GM12872 (cell line): Measurements from ENCODE around the gene SMAD6.

Experiments
- TF ChIP-seq, protein P1 (sequence below): IDR thresholded peaks from 3 replicates; pipeline ENCODE4 v1.5.1; 2011; ENCODE audit warnings: low read depth, mild to moderate bottlenecking, low read length, moderate library complexity; ENCODE audit not compliant: insufficient read depth

SMAD6 gene

GRCh38 chr15:66741646-66742045, 39.6 kb downstream of the SMAD6 start:
- TF ChIP-seq, protein P1, sequence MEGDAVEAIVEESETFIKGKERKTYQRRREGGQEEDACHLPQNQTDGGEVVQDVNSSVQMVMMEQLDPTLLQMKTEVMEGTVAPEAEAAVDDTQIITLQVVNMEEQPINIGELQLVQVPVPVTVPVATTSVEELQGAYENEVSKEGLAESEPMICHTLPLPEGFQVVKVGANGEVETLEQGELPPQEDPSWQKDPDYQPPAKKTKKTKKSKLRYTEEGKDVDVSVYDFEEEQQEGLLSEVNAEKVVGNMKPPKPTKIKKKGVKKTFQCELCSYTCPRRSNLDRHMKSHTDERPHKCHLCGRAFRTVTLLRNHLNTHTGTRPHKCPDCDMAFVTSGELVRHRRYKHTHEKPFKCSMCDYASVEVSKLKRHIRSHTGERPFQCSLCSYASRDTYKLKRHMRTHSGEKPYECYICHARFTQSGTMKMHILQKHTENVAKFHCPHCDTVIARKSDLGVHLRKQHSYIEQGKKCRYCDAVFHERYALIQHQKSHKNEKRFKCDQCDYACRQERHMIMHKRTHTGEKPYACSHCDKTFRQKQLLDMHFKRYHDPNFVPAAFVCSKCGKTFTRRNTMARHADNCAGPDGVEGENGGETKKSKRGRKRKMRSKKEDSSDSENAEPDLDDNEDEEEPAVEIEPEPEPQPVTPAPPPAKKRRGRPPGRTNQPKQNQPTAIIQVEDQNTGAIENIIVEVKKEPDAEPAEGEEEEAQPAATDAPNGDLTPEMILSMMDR = no peak

GRCh38 chr15:66742286-66742685, 40.2 kb downstream of the SMAD6 start:
- TF ChIP-seq, protein P1 = no peak

DNA sequence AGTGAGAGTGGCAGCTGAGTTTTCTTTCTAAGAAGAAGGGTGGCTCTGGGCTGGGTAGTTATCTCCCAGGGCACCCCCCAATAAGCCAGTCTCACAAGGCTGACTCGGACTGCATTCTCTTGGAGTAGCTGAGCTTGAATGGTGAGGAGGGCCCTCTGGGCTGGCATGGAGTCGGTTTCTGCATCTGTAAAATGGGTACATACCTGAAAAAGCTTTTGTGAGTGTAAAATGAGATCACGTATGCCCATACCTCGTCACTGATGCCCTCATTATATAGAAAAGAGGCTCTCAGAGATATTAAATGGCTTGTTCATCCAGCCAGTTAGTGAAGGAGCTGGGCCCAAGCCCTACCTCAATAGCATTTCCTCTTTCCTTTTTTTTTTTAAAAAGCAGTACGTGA, 41.2 kb downstream of the SMAD6 start:
- TF ChIP-seq, protein P1 = no peak

DNA sequence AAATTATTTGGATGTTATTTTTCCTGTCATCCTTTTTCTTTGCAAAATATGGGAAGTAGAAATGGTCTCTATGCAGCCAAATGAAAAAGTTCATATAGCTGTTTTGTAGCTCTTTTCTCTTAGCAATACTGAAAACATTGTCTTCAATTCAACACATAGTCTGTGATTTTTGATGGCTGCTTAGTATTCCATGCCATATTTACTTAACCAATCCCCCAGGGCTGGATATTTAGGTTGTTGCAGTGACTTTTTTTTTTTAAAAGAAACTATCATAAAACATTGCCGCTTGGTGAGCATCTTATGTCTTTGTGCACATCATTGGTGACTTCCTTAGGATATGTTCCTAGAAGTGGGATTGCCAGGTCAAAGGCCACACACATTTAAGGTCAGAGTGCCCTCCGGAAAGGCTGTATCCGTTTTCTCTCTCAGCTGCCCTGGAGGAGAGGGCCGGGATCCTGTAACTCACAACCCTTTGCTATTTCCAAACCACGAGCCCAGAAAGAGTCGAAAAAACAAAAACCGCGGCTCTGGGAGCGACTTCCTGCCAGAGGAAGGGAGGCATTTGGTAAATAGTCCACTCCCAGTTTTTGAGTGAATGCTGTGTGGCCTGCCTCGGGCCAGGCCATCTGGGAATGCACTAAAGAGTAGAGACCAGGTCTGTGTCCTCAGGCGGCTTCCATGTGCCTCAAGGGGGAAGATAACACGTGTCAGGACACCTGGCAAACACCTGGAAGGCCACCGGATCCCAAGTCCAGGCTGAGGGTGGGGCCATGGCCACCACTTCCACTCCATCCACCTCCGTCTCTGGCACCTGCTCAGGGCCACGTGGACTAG, 41.9 kb downstream of the SMAD6 start:
- TF ChIP-seq, protein P1 = no peak

GRCh38 chr15:66744610-66745279, 42.7 kb downstream of the SMAD6 start:
- TF ChIP-seq, protein P1 = 0 out of 3 replicates have a peak, but pooled peaks have one; percentile 18

DNA sequence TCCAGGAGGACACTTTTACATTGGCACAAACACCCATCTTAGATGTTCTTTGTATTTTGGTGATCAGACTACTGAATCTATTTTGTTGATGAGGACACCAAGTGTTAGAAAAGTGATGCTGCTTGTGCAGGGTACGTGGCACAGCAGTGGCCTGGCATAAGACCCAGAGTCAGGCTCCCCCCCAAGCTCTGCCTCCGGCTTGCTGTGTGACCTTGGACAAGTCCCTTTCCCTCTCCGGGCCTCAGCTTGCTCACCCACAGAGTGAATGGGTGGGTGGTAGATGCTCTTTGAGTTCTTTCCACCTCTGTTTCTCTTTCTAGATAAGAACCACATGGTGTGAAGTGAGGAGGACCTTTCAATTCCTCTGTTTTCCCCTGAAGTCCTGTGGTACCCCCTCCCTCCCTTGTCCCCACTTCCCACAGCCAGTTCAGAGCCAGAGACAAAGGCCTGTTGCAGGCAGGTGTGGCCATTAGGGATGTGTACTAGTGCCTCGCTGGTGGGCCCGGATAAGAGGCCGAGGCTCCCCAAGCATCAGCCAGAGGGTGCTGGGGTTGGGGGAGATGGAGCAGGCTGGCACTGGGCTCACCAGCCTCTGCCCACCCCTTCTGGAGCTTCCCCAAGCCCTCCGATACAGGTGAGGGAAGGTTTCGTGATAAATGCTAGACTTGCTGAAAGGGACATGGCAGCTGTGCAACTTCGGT, 43.6 kb downstream of the SMAD6 start:
- TF ChIP-seq, protein P1 = no peak

- TF ChIP-seq, protein P1 = no peak
Measured at GRCh38 chr15:66746231-66746605, 44.2 kb downstream of the SMAD6 start.
